Lung (tissue), 12 donors: ENCODE data around the gene B4GAT1. TPM values are rescaled to one million over a fixed set of nuclear protein-coding genes. Genes with fewer than 3 reads are reported as not detected.
A peak's percentile ranks its signal among the peaks of the same experiment; 100 is the strongest.

ENCODE experiments used
- ATAC-seq: fragments of 200-7000 bp; cut with Tn5 transposase; one replicate; pipeline ENCODE4 v1.9.1; 2020; ENCODE audit warnings: moderate number of reproducible peaks; ENCODE audit not compliant: insufficient read depth, low FRiP score
- DNase-seq, 3 donors: peaks; one replicate each; pipeline ENCODE4 v3.0.0-alpha.2; 2013 to 2017
- H3K27ac ChIP-seq, 2 donors: one replicate each; pipeline ENCODE4 v1.5.1; 2013; ENCODE audit warnings: mild to moderate bottlenecking in 2 of 2, moderate library complexity in 2 of 2, control low read depth in 1 of 2, inconsistent platforms in 1 of 2, low read depth in 1 of 2, low read length in 1 of 2
- H3K27me3 ChIP-seq, 3 donors: one replicate each; pipeline ENCODE4 v1.5.1; 2013; ENCODE audit warnings: low read length in 2 of 3; ENCODE audit not compliant: control insufficient read depth in 3 of 3, insufficient read depth in 3 of 3
- H3K36me3 ChIP-seq, 4 donors: one replicate each; pipeline ENCODE4 v1.5.1; 2013; ENCODE audit warnings: low read length in 4 of 4, mild to moderate bottlenecking in 1 of 4, moderate library complexity in 1 of 4; ENCODE audit not compliant: control insufficient read depth in 4 of 4, insufficient read depth in 4 of 4
- H3K4me1 ChIP-seq, 5 donors: one replicate each; pipeline ENCODE4 v1.5.1; 2013; ENCODE audit warnings: low read length in 5 of 5, mild to moderate bottlenecking in 2 of 5, moderate library complexity in 1 of 5; ENCODE audit not compliant: control insufficient read depth in 5 of 5, insufficient read depth in 5 of 5
- H3K4me3 ChIP-seq: one replicate; pipeline ENCODE4 v1.5.1; 2013; ENCODE audit warnings: mild to moderate bottlenecking, control low read depth, moderate library complexity
- H3K9ac ChIP-seq, 2 donors: one replicate each; pipeline ENCODE4 v1.5.1; 2013; ENCODE audit warnings: low read length in 2 of 2, control low read depth in 1 of 2; ENCODE audit not compliant: insufficient read depth in 1 of 2
- H3K9me3 ChIP-seq, 4 donors: one replicate each; pipeline ENCODE4 v1.5.1; 2013; ENCODE audit warnings: low read length in 3 of 4, mild to moderate bottlenecking in 1 of 4, moderate library complexity in 1 of 4; ENCODE audit not compliant: control insufficient read depth in 4 of 4, insufficient read depth in 3 of 4
- CTCF ChIP-seq: IDR thresholded peaks from 2 replicates; pipeline ENCODE4 v1.5.1; 2012; ENCODE audit warnings: mild to moderate bottlenecking; ENCODE audit errors: control extremely low read depth, extremely low read depth
- WGBS, 2 donors: extraction: QIAGEN DNeasy Blood & Tissue Kit; methylation state at CpG; one replicate each; pipeline ENCODE4 v1.1.7; 2013; 5-methylcytosine and 5-hydroxymethylcytosine counted together
- polyA plus RNA-seq, 2 donors: library from polyadenylated mRNA; stranded (reverse); fragments of 200-250 nt; gene quantifications; one replicate each; pipeline ENCODE4 v1.2.1, GENCODE V29; 2013
- total RNA-seq, 2 donors: library from RNA; depleted of rRNA in 1 of 2; stranded (reverse); fragments of >200 nt in 1 of 2; gene quantifications; one replicate each; pipeline ENCODE4 v1.2.1, GENCODE V29; 2014 to 2021
- donor health status: control.
- donor health status: control.
- donor health status: Bipolar disorder and iron deficiency.
- donor health status: healthy.
- donor health status: DM: yes; HTN: yes; CAD: no.

The B4GAT1 gene
- total and polyA plus RNA-seq, 4 donors = 18.2 to 28.0 (median 24.0) TPM

- H3K9ac ChIP-seq = no peak overlapping the region
- H3K4me1 ChIP-seq = peaks cover 0 to 5% (median 0%) of the 10 kb centered on the region in 5 donors
- H3K27me3 ChIP-seq = no peaks in the 10 kb centered on the region
- WGBS, 2 donors = 49 to 78% methylated on average over 14 of the region's 14 CpGs
- TF ChIP-seq CTCF = no peak
- peak in 2 of 3 donors; percentile 35 to 39 for DNase-seq
- no peak overlapping the region for H3K4me3 ChIP-seq
- peak overlapping the region in 1 of 2 donors; percentile 0 for H3K27ac ChIP-seq
- H3K9me3 ChIP-seq = no peaks in the 10 kb centered on the region
- peak; percentile 19 for ATAC-seq
- H3K36me3 ChIP-seq = no peaks in the 10 kb centered on the region
Measured at GRCh38 chr11:66363187-66363601, 15.8 kb upstream of the B4GAT1 start.

DNA sequence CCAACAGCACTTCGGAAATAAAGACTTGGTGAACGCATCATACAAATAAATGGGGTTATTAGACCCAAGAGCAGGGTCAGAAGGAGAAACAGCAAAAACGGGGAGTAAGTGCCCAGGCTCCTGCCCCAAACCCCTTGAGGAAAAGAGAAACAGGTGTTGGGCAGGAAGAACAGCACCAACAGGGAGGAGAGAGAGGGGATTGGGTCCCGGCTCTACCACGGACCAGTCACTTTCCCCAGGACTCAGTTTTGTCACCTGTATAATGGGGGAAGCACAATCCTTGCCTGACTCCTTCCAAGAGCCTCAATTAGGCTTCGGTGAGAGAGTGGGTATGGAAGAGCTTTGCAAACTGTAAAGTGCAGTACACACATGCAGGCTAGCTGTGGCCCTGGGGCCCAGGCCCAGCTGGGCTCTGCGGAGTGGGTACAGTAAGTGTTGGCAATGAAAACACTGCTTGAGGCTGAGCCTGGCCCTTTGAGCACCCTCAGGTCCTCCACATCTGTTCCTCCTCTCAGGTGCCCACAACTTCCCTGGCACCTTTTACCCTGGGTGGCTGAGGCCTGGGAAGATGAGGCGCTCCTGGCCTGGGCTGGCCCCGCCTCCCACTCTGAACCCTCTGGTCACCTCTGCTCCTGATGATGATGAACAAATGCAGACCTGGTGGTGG is 15.2 kb upstream of the B4GAT1 start:
- no peak for DNase-seq
- no peak overlapping the region for H3K4me3 ChIP-seq
- 78 to 83% methylated on average over 9 of the region's 9 CpGs for WGBS, 2 donors
- H3K4me1 ChIP-seq = peaks cover 0 to 5% (median 0%) of the 10 kb centered on the region in 5 donors
- no peak for TF ChIP-seq CTCF
- H3K9ac ChIP-seq = no peak overlapping the region
- H3K36me3 ChIP-seq = no peaks in the 10 kb centered on the region
- no peaks in the 10 kb centered on the region for H3K9me3 ChIP-seq
- H3K27me3 ChIP-seq = no peaks in the 10 kb centered on the region
- no peak for ATAC-seq
- peak overlapping the region in 1 of 2 donors; percentile 0 for H3K27ac ChIP-seq

DNA sequence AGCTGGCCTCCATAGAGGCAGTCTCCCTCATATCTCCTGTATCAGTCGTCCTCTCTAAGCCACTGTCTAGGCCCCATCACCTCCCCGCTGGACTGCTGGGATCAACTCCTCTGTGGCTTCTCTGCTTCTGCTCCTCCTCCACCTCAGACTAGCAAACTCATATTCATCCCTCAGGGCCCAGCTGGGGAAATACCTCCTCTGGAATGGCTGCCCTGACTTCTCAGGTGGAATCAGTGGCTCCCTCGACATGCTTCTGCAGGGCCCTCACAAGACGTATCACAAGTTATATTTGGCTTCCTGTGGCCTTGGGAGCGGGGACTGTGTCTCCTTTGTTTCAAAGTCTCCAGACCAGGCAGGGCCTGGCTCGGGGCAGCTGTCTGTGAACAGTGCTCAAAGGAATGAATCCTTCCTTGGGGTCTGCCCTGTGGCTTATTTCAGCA is 14.1 kb upstream of the B4GAT1 start:
- Histone ChIP-seq H3K27me3 (no peaks in the 10 kb centered on the region), H3K4me1 (peaks cover 0 to 5% (median 0%) of the 10 kb centered on the region in 5 donors), H3K4me3 (no peak overlapping the region), H3K36me3 (no peaks in the 10 kb centered on the region), H3K9ac (no peak overlapping the region), H3K9me3 (no peaks in the 10 kb centered on the region), H3K27ac (no peak overlapping the region)
- no peak for ATAC-seq
- 84 to 87% methylated on average over 6 of the region's 6 CpGs for WGBS, 2 donors
- TF ChIP-seq CTCF = no peak
- DNase-seq = no peak
